SH-SY5Y (cell line): ENCODE data around the gene CCDC74B.
"Not testable (repeated sequence)": the region's sequence is repeated elsewhere in the genome, so short reads cannot be mapped to it uniquely, and the experiment has no call there.

Experiments
- GATA2 ChIP-seq: IDR thresholded peaks from 2 replicates; pipeline ENCODE4 v1.6.1; 2011; ENCODE audit warnings: mild to moderate bottlenecking, low read depth, low read length
- GATA3 ChIP-seq: IDR thresholded peaks from 2 replicates; pipeline ENCODE4 v1.6.1; 2011; ENCODE audit warnings: low read depth, mild to moderate bottlenecking, low read length, moderate library complexity

DNA sequence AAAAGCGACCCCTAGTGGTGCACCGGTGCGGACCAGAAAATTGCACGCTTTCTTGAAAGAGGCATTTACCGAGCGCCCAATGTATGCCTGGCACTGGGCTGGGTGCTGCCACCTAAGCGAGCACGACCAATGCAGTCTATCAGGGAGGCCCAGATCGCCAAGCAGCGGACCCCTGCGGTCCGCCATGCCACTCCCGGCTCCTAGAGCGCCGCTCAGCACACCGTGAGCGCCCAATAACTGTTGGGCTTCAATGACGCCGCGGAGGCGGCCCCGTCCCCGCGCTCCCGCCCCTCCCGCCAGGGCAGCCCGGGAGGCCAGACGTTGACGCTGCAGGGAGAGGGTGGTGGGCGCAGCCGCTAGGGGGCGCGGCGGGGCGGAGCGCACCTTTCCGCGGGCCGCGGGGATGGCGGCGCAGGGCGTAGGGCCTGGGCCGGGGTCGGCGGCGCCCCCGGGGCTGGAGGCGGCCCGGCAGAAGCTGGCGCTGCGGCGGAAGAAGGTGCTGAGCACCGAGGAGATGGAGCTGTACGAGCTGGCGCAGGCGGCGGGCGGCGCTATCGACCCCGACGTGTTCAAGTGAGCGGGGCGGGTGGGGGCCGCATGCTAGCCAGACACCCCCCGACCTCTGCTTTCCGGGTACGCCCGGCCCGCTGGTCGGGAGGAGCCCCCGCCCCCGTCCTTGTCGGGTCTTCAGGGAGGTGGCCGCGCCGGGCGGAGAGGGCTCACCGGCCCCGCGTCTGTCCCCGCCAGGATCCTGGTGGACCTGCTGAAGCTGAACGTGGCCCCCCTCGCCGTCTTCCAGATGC, 37.2 kb upstream of the CCDC74B start, which contains the start of gene MZT2B:
- TF ChIP-seq GATA2, GATA3: not testable (repeated sequence)
